SK-N-MC (cell line): ENCODE results near the gene DSCAML1.

ENCODE experiments used
- DNase-seq: peaks from one replicate; pipeline ENCODE4 v3.0.0-alpha.2; 2011; ENCODE audit warnings: low read depth, low spot score
- H3K27ac ChIP-seq: fragments of 200-600 bp; sonication (generic); 2 replicates; pipeline ENCODE4 v1.5.1; 2016; ENCODE audit warnings: mixed run types
- H3K36me3 ChIP-seq: fragments of 200-600 bp; sonication (generic); 2 replicates; pipeline ENCODE4 v1.6.1; 2017; ENCODE audit warnings: antibody characterized with exemption, low read length, mixed read lengths; ENCODE audit not compliant: insufficient read depth
- H3K4me3 ChIP-seq: fragments of 200-600 bp; sonication (generic); 2 replicates; pipeline ENCODE4 v1.5.1; 2016
- H3K9ac ChIP-seq: fragments of 200-600 bp; sonication (generic); 2 replicates; pipeline ENCODE4 v1.8.0; 2017; ENCODE audit warnings: mixed run types, mixed read lengths; ENCODE audit not compliant: insufficient read length
- H3K9me3 ChIP-seq: fragments of 200-600 bp; sonication (generic); 2 replicates; pipeline ENCODE4 v1.6.1; 2017; ENCODE audit warnings: low read depth, mild to moderate bottlenecking, antibody characterized with exemption, low read length, moderate library complexity, mixed read lengths
- EZH2 ChIP-seq: fragments of 200-600 bp; sonication (generic); IDR thresholded peaks from one replicate; pipeline ENCODE4 v1.6.1; 2017; ENCODE audit warnings: antibody characterized with exemption
- FOXP2 ChIP-seq: optimal IDR thresholded peaks from 2 replicates; pipeline ENCODE3; 2011; ENCODE audit warnings: mild to moderate bottlenecking, moderate library complexity; ENCODE audit not compliant: insufficient read depth; ENCODE audit errors: extremely low read length, control extremely low read depth
- POLR2AphosphoS5 ChIP-seq: IDR thresholded peaks from 2 replicates; pipeline ENCODE4 v1.6.1; 2012; ENCODE audit warnings: mild to moderate bottlenecking, low read depth, low read length, borderline replicate concordance

DSCAML1 gene

DNA sequence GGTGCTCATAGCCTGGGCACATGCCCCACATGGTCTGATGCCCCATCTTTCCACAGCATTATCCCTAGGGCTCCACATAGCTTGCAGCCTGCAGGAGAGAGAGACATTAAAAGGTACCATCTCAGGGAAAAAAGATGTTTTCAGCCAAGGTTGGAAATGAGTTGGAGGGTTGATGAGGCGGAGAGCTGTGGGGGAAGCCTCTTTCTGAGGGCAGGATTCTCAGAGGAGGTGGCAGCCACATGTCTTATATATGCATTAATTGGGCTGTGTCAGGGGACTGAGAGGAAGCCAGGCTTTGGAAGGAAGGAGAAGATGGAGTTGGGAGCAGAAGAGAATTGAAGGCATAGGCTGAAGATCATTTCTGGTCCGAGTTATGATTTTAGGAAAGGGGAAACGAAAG lies 411.5 kb downstream of the DSCAML1 start:
- Histone ChIP-seq H3K27ac (no peak overlapping the region), H3K9me3 (no peaks in the 10 kb centered on the region), H3K4me3 (no peak overlapping the region), H3K9ac (no peak overlapping the region), H3K36me3 (no peaks in the 10 kb centered on the region)
- TF ChIP-seq FOXP2 (no peak), EZH2 (no peak), POLR2AphosphoS5 (no peak)
- DNase-seq = no peak

DNA sequence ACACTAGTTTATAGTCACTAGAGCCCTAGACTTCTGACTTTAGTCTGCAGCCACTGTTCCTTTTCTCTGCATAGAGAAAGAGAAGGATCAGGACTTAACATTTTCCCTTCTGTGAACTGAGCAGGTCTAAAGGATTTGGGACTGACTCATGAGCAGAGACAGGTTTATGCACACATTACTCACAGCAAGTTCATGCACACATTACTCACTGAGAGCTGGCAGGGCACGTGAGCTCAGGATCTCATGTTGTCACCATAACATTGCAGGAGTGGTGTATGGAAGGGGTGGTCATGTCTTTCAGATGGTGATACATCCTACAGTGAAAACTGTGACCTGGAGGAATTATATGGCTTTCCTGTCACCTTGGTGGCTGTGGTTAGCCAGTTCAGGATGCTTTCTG lies 413.0 kb downstream of the DSCAML1 start:
- DNase-seq = no peak
- no peaks in the 10 kb centered on the region for H3K9me3 ChIP-seq
- H3K36me3 ChIP-seq = no peaks in the 10 kb centered on the region
- no peak overlapping the region for H3K4me3 ChIP-seq
- H3K27ac ChIP-seq = no peak overlapping the region
- no peak overlapping the region for H3K9ac ChIP-seq
- TF ChIP-seq POLR2AphosphoS5 (no peak), EZH2 (no peak), FOXP2 (no peak)

- Histone ChIP-seq H3K9me3 (no peaks in the 10 kb centered on the region), H3K27ac (no peak overlapping the region), H3K4me3 (no peak overlapping the region), H3K36me3 (no peaks in the 10 kb centered on the region), H3K9ac (no peak overlapping the region)
- TF ChIP-seq POLR2AphosphoS5 (no peak), EZH2 (no peak), FOXP2 (no peak)
- DNase-seq = no peak
Measured at GRCh38 chr11:117382746-117383145, 414.3 kb downstream of the DSCAML1 start.

DNA sequence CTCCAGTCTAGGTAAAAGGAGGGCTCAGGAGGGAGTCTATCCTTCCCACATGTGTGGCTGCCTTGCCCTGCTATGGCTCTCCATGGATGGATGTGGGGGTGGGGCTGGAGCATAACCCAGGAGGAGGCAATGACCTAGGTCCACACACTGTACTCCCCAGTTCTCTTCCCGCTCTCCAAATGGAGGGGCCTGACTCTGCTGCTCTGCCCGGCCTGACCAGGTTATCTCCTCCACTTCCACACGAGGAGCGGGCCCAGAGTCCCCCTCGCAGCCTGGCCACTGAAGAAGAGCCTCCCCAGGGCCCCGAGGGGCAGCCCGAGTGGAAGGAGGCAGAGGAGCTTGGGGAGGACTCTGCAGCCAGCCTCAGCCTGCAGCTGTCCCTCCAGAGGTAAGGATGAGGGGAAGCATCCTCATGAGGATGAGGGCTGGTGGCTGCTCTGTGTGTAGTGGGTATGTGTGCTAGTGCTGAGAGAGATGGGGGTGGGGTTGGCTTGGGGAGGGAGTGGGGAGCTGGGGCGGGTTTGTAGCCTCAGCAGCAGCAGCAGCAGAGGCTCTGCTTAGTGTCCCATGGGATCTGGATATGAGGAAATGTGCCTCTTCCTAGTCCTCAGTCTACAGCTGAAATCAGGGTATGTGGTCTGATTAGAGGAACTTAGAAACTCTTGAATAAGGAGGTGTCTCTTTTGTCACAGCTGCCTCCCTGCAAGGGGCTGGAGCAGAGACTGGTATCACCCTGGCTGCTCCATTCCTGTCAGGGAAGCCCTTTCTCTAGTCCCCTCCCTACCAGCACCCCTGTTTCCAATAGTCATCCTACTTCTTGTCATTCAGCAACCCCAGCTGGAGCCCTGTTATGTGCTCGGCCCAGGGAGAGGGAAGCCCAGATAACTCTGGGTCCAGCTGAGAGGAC lies 415.3 kb downstream of the DSCAML1 start:
- Histone ChIP-seq H3K36me3 (no peaks in the 10 kb centered on the region), H3K9me3 (no peaks in the 10 kb centered on the region), H3K4me3 (no peak overlapping the region), H3K27ac (no peak overlapping the region), H3K9ac (no peak overlapping the region)
- TF ChIP-seq FOXP2 (no peak), POLR2AphosphoS5 (no peak), EZH2 (no peak)
- no peak for DNase-seq

DNA sequence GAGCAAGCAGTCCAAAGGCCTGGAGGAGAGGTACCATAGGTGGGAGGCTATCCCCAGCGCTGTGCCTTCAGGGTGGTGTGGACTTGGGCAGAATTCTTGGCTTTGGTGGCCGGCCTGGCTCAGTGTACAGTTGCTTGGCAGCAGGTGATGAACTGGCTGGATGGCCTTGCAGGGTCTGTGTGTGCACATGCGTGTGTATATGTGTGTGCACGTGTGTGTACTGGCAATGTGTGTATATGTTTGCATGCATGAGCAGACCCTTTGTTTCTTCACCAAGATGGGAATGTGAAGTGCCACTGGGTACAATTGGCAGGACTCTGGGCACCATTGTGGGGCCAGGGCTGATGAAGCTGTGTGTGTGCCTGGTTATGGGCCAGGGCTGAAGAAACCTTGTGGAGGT lies 416.3 kb downstream of the DSCAML1 start:
- Histone ChIP-seq H3K9me3 (no peaks in the 10 kb centered on the region), H3K4me3 (no peak overlapping the region), H3K27ac (no peak overlapping the region), H3K36me3 (no peaks in the 10 kb centered on the region; the same call in 1 of the 2 replicates), H3K9ac (no peak overlapping the region)
- no peak for TF ChIP-seq EZH2
- no peak for TF ChIP-seq POLR2AphosphoS5
- TF ChIP-seq FOXP2 = no peak
- no peak for DNase-seq

GRCh38 chr11:117378976-117379865 lies 417.8 kb downstream of the DSCAML1 start:
- no peak for DNase-seq
- H3K9me3 ChIP-seq = no peaks in the 10 kb centered on the region
- H3K4me3 ChIP-seq = no peak overlapping the region
- TF ChIP-seq POLR2AphosphoS5 (no peak), FOXP2 (no peak), EZH2 (no peak)
- no peaks in the 10 kb centered on the region; the same call in 1 of the 2 replicates for H3K36me3 ChIP-seq
- no peak overlapping the region for H3K27ac ChIP-seq
- no peak overlapping the region for H3K9ac ChIP-seq
